ENCODE results near the gene CCDC74B. TPM values are rescaled to one million over a fixed set of nuclear protein-coding genes. Genes with fewer than 3 reads are reported as not detected.
"Not testable (repeated sequence)": the region's sequence is repeated elsewhere in the genome, so short reads cannot be mapped to it uniquely, and the experiment has no call there.

The CCDC74B gene
- total RNA-seq, 1 experiment from 2014 or later: 1.2 TPM

DNA sequence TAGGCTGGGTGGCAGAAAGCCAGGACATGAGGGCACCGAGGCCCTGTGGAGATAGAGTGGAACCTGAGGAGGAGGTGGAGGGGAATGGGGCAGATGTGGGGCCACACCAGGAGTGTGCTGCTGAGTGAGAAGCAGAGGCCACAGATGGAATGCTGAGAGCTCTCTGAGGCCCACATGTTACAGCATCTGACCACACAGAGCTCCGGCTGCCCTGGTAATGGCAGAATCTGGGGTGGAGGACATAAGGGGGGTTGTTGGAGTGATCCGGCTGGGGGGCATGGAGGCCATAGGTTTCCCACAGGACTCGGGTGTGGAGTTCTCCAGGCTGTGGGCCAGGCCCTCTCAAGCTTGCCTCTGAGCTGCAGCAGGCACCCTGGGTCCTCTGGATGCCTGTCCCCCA is 41.0 kb upstream of the CCDC74B start:
- POLR2A ChIA-PET: interaction anchor here (0.7 kb wide), 1 partner anchor 74 kb away, joined by 3 read pairs; no protein-coding TSS in a partner anchor
- CTCF ChIA-PET: interaction anchor here (1.4 kb wide), 1 partner anchor 157 kb away, joined by 4 read pairs; the partner anchor contains the start of gene IMP4

DNA sequence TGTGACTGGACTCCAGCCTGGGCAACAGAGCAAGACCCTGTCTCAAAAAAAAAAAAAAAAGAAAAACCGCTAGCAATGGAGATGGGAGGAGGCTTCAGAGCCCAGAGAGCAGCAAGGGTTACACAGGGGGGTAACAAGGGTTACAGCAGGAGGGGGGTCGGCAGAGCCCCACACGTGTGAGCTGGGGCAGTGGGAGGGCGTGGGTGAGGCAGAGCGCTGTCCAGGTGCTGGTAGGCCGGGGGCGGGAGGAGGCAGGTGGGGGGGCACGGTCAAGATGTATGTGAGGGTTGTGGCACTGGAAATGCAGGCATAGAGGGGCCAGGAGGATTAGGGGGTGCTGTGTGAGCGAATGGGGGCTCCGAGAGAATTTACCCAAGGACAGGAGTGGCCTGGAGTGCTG is 40.5 kb upstream of the CCDC74B start:
- H3K27me3 ChIP-seq (replicated peaks; ENCODE audit: control insufficient read depth, insufficient read depth, low read length): no peaks in the 10 kb centered on the region
- peaks cover 4% of the 10 kb centered on the region; the same call in 1 of the 2 replicates for H3K4me1 ChIP-seq
- H3K4me3 ChIP-seq (ENCODE audit: low read depth, low read length): no peak overlapping the region
- ChIA-PET CTCF (interaction anchor here (1.4 kb wide), 1 partner anchor 157 kb away, joined by 4 read pairs; the partner anchor contains the start of gene IMP4), POLR2A (interaction anchor here (0.7 kb wide), 1 partner anchor 74 kb away, joined by 3 read pairs; no protein-coding TSS in a partner anchor)
- TF ChIP-seq, protein P1, sequence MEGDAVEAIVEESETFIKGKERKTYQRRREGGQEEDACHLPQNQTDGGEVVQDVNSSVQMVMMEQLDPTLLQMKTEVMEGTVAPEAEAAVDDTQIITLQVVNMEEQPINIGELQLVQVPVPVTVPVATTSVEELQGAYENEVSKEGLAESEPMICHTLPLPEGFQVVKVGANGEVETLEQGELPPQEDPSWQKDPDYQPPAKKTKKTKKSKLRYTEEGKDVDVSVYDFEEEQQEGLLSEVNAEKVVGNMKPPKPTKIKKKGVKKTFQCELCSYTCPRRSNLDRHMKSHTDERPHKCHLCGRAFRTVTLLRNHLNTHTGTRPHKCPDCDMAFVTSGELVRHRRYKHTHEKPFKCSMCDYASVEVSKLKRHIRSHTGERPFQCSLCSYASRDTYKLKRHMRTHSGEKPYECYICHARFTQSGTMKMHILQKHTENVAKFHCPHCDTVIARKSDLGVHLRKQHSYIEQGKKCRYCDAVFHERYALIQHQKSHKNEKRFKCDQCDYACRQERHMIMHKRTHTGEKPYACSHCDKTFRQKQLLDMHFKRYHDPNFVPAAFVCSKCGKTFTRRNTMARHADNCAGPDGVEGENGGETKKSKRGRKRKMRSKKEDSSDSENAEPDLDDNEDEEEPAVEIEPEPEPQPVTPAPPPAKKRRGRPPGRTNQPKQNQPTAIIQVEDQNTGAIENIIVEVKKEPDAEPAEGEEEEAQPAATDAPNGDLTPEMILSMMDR (IDR thresholded peaks at IDR 0.05; ENCODE audit: insufficient read depth in 1 of 2, low read depth in 1 of 2, low read length in 1 of 2, severe bottlenecking in 1 of 2, unreplicated experiment in 1 of 2): no peak
- no TSS peak for BruUV-seq (replicated peaks)
- H3K4me3 Mint-ChIP-seq (ENCODE audit: unreplicated experiment): no peak overlapping the region
- peaks cover 8% of the 10 kb centered on the region for H3K4me1 Mint-ChIP-seq (ENCODE audit: low read depth, unreplicated experiment)
- H3K27ac Mint-ChIP-seq (ENCODE audit: unreplicated experiment): no peak overlapping the region
- intact Hi-C loops (cut with micrococcal nuclease; ENCODE audit: unreplicated experiment): no loop called here
- H3K9me3 Mint-ChIP-seq (ENCODE audit: unreplicated experiment): no peaks in the 10 kb centered on the region
- H3K27me3 Mint-ChIP-seq (ENCODE audit: insufficient read depth, unreplicated experiment): no peaks in the 10 kb centered on the region
- H3K36me3 ChIP-seq (ENCODE audit: control insufficient read depth, insufficient read depth, low read length): peaks cover 2% of the 10 kb centered on the region; the same call in 1 of the 2 replicates
- DNase-seq: no peak
- H3K9me3 ChIP-seq: no peaks in the 10 kb centered on the region
- H3K36me3 Mint-ChIP-seq (ENCODE audit: insufficient read depth, unreplicated experiment): peaks cover 50% of the 10 kb centered on the region

More for the DNA sequence above, 41.0 kb upstream of the CCDC74B start:
- Histone ChIP-seq H3K4me3 (ENCODE audit: low read depth, low read length) (no peak overlapping the region), H3K36me3 (ENCODE audit: control insufficient read depth, insufficient read depth, low read length) (peaks cover 2% of the 10 kb centered on the region; the same call in 1 of the 2 replicates), H3K27me3 (replicated peaks; ENCODE audit: control insufficient read depth, insufficient read depth, low read length) (no peaks in the 10 kb centered on the region), H3K4me1 (peaks cover 4% of the 10 kb centered on the region; the same call in 1 of the 2 replicates), H3K9me3 (no peaks in the 10 kb centered on the region)
- peaks cover 8% of the 10 kb centered on the region for H3K4me1 Mint-ChIP-seq (ENCODE audit: low read depth, unreplicated experiment)
- no peaks in the 10 kb centered on the region for H3K27me3 Mint-ChIP-seq (ENCODE audit: insufficient read depth, unreplicated experiment)
- peaks cover 46% of the 10 kb centered on the region for H3K36me3 Mint-ChIP-seq (ENCODE audit: insufficient read depth, unreplicated experiment)
- no peak for DNase-seq
- H3K4me3 Mint-ChIP-seq (ENCODE audit: unreplicated experiment): no peak overlapping the region
- BruUV-seq (replicated peaks): no TSS peak
- intact Hi-C loops (cut with micrococcal nuclease; ENCODE audit: unreplicated experiment): no loop called here
- TF ChIP-seq, protein P1 (IDR thresholded peaks at IDR 0.05; ENCODE audit: insufficient read depth in 1 of 2, low read depth in 1 of 2, low read length in 1 of 2, severe bottlenecking in 1 of 2, unreplicated experiment in 1 of 2): no peak
- H3K27ac Mint-ChIP-seq (ENCODE audit: unreplicated experiment): no peak overlapping the region
- H3K9me3 Mint-ChIP-seq (ENCODE audit: unreplicated experiment): no peaks in the 10 kb centered on the region

DNA sequence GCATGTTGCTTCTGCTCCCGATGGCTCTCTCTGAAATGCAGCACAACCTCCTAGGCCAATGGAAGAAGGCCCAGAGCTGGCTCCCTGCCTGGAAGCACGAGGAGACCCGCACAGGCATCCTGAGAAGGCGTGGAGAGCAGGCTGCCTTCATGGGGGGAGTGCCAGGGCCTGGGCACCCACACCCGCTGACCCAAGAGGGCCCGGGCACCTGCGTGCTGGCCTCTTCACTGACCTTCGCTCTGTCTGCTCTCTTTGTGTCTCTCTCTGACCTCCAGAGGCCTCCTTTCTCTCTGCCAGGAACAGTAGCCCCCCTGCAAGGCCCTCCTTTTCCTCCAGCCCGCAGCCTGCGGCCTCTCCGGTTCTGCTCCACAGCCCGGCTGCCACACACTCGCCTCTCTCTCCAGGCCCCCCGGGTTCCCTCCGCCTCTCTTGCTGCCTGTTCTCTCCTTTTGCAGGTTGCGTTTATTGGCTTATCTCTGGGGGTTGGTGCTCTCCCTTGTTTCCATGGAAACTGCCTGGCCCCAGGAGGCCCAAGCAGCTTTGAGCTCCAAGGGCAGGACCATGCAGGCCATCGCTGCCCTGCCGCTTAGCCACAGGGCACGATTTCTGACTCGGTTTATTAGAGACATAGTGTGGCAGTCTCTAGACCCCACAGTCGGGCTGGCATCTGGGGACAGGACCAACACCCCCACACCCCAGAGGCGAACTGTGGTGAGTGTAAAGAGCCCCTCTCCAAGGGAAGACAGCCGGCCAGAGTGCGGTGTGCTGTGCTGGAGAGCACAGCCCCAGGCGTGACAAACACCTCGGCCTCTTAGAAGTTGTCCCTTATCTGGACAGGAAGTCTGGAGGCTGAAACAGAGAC is 38.8 kb upstream of the CCDC74B start:
- H3K36me3 ChIP-seq (ENCODE audit: control insufficient read depth, insufficient read depth, low read length): peaks cover 2% of the 10 kb centered on the region; the same call in 1 of the 2 replicates
- no peak overlapping the region; the same call in 1 of the 2 replicates for H3K4me3 ChIP-seq (ENCODE audit: low read depth, low read length)
- no peaks in the 10 kb centered on the region for H3K9me3 Mint-ChIP-seq (ENCODE audit: unreplicated experiment)
- no TSS peak for BruUV-seq (replicated peaks)
- POLR2A ChIA-PET: no interaction called here
- H3K4me3 Mint-ChIP-seq (ENCODE audit: unreplicated experiment): peak overlapping the region; percentile 96
- no peaks in the 10 kb centered on the region for H3K9me3 ChIP-seq
- peaks cover 8% of the 10 kb centered on the region for H3K4me1 Mint-ChIP-seq (ENCODE audit: low read depth, unreplicated experiment)
- CTCF ChIA-PET: interaction anchor here (0.6 kb wide), 1 partner anchor 261 kb away, joined by 3 read pairs; no protein-coding TSS in a partner anchor
- DNase-seq: no peak
- TF ChIP-seq, protein P1 (IDR thresholded peaks at IDR 0.05; ENCODE audit: insufficient read depth in 1 of 2, low read depth in 1 of 2, low read length in 1 of 2, severe bottlenecking in 1 of 2, unreplicated experiment in 1 of 2): no peak
- H3K27me3 ChIP-seq (replicated peaks; ENCODE audit: control insufficient read depth, insufficient read depth, low read length): no peaks in the 10 kb centered on the region
- H3K27ac Mint-ChIP-seq (ENCODE audit: unreplicated experiment): peak overlapping the region; percentile 80
- intact Hi-C loops (cut with micrococcal nuclease; ENCODE audit: unreplicated experiment): no loop called here
- peaks cover 8% of the 10 kb centered on the region; the same call in 1 of the 2 replicates for H3K4me1 ChIP-seq
- H3K36me3 Mint-ChIP-seq (ENCODE audit: insufficient read depth, unreplicated experiment): peaks cover 67% of the 10 kb centered on the region
- no peaks in the 10 kb centered on the region for H3K27me3 Mint-ChIP-seq (ENCODE audit: insufficient read depth, unreplicated experiment)

DNA sequence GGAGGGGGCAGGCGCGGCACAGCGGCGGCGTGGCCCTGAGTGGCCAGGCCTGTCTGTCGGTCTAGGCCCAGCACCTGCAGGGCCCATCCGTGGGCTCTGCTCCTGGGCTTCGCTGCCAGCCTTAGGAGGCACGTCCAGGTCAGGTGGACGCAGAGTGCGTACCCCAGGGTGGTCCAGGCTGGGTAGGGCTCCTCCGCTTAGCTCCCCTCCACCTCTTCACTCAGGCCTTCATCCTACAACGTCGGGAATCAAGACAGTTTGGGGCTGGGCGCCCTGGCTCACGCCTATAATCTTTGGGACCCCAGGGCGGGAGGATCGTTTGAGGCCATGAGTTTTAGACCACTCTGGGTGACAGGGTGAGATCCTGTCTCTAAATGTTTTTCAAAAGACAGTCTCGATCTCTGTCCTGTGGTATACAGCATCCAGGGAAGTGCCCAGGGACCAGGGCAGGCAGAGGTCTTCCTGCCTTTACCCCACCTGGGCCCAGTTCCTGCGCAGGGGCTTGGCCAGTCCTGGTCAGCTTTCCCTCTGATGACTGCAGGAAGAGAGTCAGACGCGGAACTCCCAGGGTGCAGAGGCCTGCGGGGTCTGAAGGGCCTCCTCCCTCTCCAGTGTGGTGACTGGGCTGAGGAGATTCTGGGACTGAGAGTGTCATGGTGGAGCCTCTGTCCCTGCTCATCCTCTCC is 38.1 kb upstream of the CCDC74B start:
- intact Hi-C loops (cut with micrococcal nuclease; ENCODE audit: unreplicated experiment): loop anchor here (1.0 kb wide), 1 partner anchor 149 kb away; no protein-coding TSS in a partner anchor
- H3K4me1 Mint-ChIP-seq (ENCODE audit: low read depth, unreplicated experiment); H3K4me1 ChIP-seq; BruUV-seq (replicated peaks); H3K27me3 ChIP-seq (replicated peaks; ENCODE audit: control insufficient read depth, insufficient read depth, low read length); H3K36me3 ChIP-seq (ENCODE audit: control insufficient read depth, insufficient read depth, low read length); H3K27me3 Mint-ChIP-seq (ENCODE audit: insufficient read depth, unreplicated experiment); POLR2A ChIA-PET; H3K9me3 Mint-ChIP-seq (ENCODE audit: unreplicated experiment); DNase-seq; H3K9me3 ChIP-seq: not testable (repeated sequence)
- peak overlapping the region; percentile 62 for H3K4me3 ChIP-seq (ENCODE audit: low read depth, low read length)
- peak overlapping the region; percentile 80 for H3K27ac Mint-ChIP-seq (ENCODE audit: unreplicated experiment)
- peak overlapping the region; percentile 96 for H3K4me3 Mint-ChIP-seq (ENCODE audit: unreplicated experiment)
- CTCF ChIA-PET: interaction anchor here (0.8 to 1.9 kb wide), 2 partner anchors 150 to 159 kb away, joined by 5 to 11 read pairs; partner anchors contain the start of gene IMP4
- peaks cover 69% of the 10 kb centered on the region for H3K36me3 Mint-ChIP-seq (ENCODE audit: insufficient read depth, unreplicated experiment)

All from Caco-2 (cell line).